ENCODE results near the gene ADGRG6. TPM values are rescaled to one million over a fixed set of nuclear protein-coding genes. Genes with fewer than 3 reads are reported as not detected.

Gene ADGRG6
- total and polyA plus RNA-seq, 10 of the 15 experiments (the other 5 are each of a cell fraction or from before 2014, with no cell fraction given): 0.01 to 0.24 (median 0.13) TPM; not detected in 7

- TF ChIP-seq, protein P1, sequence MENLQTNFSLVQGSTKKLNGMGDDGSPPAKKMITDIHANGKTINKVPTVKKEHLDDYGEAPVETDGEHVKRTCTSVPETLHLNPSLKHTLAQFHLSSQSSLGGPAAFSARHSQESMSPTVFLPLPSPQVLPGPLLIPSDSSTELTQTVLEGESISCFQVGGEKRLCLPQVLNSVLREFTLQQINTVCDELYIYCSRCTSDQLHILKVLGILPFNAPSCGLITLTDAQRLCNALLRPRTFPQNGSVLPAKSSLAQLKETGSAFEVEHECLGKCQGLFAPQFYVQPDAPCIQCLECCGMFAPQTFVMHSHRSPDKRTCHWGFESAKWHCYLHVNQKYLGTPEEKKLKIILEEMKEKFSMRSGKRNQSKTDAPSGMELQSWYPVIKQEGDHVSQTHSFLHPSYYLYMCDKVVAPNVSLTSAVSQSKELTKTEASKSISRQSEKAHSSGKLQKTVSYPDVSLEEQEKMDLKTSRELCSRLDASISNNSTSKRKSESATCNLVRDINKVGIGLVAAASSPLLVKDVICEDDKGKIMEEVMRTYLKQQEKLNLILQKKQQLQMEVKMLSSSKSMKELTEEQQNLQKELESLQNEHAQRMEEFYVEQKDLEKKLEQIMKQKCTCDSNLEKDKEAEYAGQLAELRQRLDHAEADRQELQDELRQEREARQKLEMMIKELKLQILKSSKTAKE (IDR thresholded peaks at IDR 0.05; ENCODE audit: low read depth, poor library complexity, severe bottlenecking): no peak
- TF ChIP-seq RUNX3 (IDR thresholded peaks at IDR 0.05; ENCODE audit: low read length): no peak
- no peak for TF ChIP-seq IKZF1 (conservative IDR thresholded peaks at IDR 0.05)
- TF ChIP-seq DPF2 (IDR thresholded peaks at IDR 0.05): no peak
- TF ChIP-seq IRF4 (IDR thresholded peaks at IDR 0.05; ENCODE audit: low read depth, low read length): no peak
- TF ChIP-seq STAT3 (IDR thresholded peaks at IDR 0.05; ENCODE audit: low read depth, low read length): no peak
- TF ChIP-seq SMAD1 (IDR thresholded peaks at IDR 0.05; ENCODE audit: low read depth, partially characterized antibody): no peak
- TF ChIP-seq CHD4 (IDR thresholded peaks at IDR 0.05): no peak
- TF ChIP-seq POLR2A (IDR thresholded peaks at IDR 0.05; ENCODE audit: low read depth, low read length): no peak
- no peak for TF ChIP-seq RAD51 (IDR thresholded peaks at IDR 0.05)
Observed at GRCh38 chr6:142420802-142421201, 119.0 kb downstream of the ADGRG6 start (continued).

DNA sequence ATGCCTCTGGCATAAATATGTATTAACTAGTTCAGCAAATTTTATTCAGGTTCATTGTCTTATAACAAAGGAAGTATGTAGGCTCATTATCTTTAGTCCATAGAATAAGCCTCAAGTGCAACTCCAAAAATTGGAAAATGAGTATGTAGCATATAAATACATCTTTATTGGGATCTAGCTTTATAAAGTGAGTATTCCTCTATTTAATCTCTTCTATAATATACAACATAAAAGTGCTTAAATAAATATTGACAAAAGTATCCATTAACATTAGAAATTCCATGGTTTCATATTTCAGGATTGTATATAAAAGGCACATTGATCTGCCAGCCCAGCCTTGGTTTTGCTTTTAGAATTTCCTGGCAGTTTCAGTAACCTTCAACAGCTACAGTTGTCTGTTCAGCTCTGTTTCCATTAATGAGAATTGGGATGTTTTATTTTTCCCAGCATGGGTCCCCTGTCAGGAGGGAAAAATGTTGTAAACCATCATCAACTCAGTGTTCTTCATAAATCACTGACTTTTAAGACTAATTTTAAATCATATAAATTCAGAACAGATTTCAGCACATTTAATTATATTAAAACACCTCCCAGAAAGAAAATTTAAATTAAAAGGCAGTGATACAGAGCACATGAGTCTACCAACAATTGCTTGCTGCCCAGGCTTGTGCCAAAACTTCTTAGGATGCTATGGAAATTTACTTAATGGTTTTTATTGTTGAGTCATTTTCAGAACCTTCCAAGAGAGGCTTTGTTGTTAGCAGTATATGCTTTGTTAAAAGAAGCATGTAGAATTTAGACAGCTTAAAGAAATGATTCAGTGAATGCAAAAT is 119.7 kb downstream of the ADGRG6 start:
- ChIA-PET SMC1A (ENCODE audit: uncharacterized antibody, unreplicated experiment) (no interaction called here), RAD21 (ENCODE audit: unreplicated experiment) (no interaction called here), POLR2A (no interaction called here), CTCF (interaction anchor here (1.0 kb wide), 1 partner anchor 14 kb away, joined by 3 read pairs; no protein-coding TSS in a partner anchor)
- Histone ChIP-seq H3K27ac (ENCODE audit: control insufficient read depth, insufficient read depth) (no peak overlapping the region), H3K27me3 (replicated peaks in 1 of 2; ENCODE audit: control insufficient read depth in 2 of 2, insufficient read depth in 2 of 2, low read length in 1 of 2) (no peaks in the 10 kb centered on the region), H3K4me3 (no peak overlapping the region), H3K9ac (ENCODE audit: control insufficient read depth, insufficient read depth, low read length) (no peak overlapping the region), H3K4me1 (ENCODE audit: control insufficient read depth, insufficient read depth, low read length) (no peaks in the 10 kb centered on the region), H4K20me1 (ENCODE audit: control insufficient read depth, insufficient read depth) (no peaks in the 10 kb centered on the region), H3K36me3 (ENCODE audit: control insufficient read depth in 2 of 2, insufficient read depth in 2 of 2, low read length in 1 of 2) (no peaks in the 10 kb centered on the region), H3K9me3 (replicated peaks; ENCODE audit: control insufficient read depth, insufficient read depth, low read length) (no peaks in the 10 kb centered on the region), H2AFZ (ENCODE audit: control insufficient read depth, low read depth, low read length) (no peak overlapping the region), H3K79me2 (ENCODE audit: control insufficient read depth, insufficient read depth, low read length) (no peaks in the 10 kb centered on the region), H3K4me2 (ENCODE audit: control insufficient read depth, insufficient read depth) (no peak overlapping the region)
- BruUV-seq (replicated peaks): no TSS peak
- intact Hi-C loops (cut with micrococcal nuclease; ENCODE audit: unreplicated experiment) (no loop called here), in situ Hi-C loops (cut with MboI) (no loop called here)
- ATAC-seq: no peak
- no peak for FAIRE-seq
- DNase-seq (ENCODE audit: low read depth, low spot score): no peak
- TF ChIP-seq SIN3A (IDR thresholded peaks at IDR 0.05; ENCODE audit: low read depth, low read length) (no peak), SIX5 (IDR thresholded peaks at IDR 0.05; ENCODE audit: low read depth, low read length, severe bottlenecking) (no peak), ETV6 (conservative IDR thresholded peaks at IDR 0.05 in 1 of 2, IDR thresholded peaks at IDR 0.05 in 1 of 2; ENCODE audit: borderline replicate concordance in 1 of 2, low read depth in 1 of 2) (no peak), TAF1 (IDR thresholded peaks at IDR 0.05; ENCODE audit: borderline replicate concordance, low read depth, low read length) (no peak), FOS (IDR thresholded peaks at IDR 0.05; ENCODE audit: borderline replicate concordance, extremely low read depth, insufficient read length) (no peak), ASH2L (IDR thresholded peaks at IDR 0.05; ENCODE audit: borderline replicate concordance, low read depth) (no peak), CREB1 (IDR thresholded peaks at IDR 0.05; ENCODE audit: low read depth) (no peak), JUNB (IDR thresholded peaks at IDR 0.05) (no peak)
- TF ChIP-seq, protein P2, sequence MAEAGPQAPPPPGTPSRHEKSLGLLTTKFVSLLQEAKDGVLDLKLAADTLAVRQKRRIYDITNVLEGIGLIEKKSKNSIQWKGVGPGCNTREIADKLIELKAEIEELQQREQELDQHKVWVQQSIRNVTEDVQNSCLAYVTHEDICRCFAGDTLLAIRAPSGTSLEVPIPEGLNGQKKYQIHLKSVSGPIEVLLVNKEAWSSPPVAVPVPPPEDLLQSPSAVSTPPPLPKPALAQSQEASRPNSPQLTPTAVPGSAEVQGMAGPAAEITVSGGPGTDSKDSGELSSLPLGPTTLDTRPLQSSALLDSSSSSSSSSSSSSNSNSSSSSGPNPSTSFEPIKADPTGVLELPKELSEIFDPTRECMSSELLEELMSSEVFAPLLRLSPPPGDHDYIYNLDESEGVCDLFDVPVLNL (IDR thresholded peaks at IDR 0.05; ENCODE audit: low read depth, low read length): no peak
